ENCODE results near the gene SLC34A3.

DNA sequence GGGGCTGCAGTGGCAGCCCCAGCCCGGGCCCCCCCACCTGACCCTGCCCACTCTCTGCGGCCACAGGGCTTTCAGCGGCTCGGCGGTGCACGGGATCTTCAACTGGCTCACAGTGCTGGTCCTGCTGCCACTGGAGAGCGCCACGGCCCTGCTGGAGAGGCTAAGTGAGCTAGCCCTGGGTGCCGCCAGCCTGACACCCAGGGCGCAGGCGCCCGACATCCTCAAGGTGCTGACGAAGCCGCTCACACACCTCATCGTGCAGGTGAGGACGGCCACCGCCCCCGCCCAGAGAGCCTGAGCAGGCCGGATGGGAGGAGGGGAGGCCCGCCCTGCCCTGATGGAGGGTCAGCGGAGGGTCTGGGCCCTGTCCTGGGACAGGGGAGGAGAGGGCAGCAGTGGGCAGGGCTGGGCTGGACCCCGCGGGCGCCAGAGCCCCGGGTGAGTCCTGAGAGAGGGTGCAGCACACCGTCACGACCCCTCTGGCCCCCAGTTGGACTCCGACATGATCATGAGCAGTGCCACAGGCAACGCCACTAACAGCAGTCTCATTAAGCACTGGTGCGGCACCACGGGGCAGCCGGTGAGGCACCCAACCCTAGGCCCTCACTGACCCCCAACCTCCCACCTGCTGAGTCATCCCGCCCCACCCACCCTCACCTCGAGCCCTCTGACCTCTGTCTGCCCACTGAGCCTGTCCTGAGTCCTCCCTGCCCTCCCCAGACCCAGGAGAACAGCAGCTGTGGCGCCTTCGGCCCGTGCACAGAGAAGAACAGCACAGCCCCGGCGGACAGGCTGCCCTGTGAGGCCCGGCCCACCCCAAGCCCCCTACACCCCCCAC lies 2.7 kb downstream of the SLC34A3 start:
- TF ChIP-seq, protein P1, sequence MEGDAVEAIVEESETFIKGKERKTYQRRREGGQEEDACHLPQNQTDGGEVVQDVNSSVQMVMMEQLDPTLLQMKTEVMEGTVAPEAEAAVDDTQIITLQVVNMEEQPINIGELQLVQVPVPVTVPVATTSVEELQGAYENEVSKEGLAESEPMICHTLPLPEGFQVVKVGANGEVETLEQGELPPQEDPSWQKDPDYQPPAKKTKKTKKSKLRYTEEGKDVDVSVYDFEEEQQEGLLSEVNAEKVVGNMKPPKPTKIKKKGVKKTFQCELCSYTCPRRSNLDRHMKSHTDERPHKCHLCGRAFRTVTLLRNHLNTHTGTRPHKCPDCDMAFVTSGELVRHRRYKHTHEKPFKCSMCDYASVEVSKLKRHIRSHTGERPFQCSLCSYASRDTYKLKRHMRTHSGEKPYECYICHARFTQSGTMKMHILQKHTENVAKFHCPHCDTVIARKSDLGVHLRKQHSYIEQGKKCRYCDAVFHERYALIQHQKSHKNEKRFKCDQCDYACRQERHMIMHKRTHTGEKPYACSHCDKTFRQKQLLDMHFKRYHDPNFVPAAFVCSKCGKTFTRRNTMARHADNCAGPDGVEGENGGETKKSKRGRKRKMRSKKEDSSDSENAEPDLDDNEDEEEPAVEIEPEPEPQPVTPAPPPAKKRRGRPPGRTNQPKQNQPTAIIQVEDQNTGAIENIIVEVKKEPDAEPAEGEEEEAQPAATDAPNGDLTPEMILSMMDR (IDR thresholded peaks at IDR 0.05; ENCODE audit: extremely low read depth in 1 of 2, insufficient read depth in 1 of 2, low read depth in 1 of 2, low read length in 2 of 2), result no peak
- no peak for TF ChIP-seq EZH2 (IDR thresholded peaks at IDR 0.05; ENCODE audit: borderline replicate concordance, low read depth, low read length, severe bottlenecking)
- TF ChIP-seq POLR2A (IDR thresholded peaks at IDR 0.05; ENCODE audit: low read depth, low read length), result no peak
- no peak for TF ChIP-seq FOS (IDR thresholded peaks at IDR 0.05; ENCODE audit: borderline replicate concordance, insufficient read depth, low read length)
- no peak for TF ChIP-seq POLR2AphosphoS5 (IDR thresholded peaks at IDR 0.05; ENCODE audit: insufficient read depth, low read depth, low read length)
- TF ChIP-seq MYC (IDR thresholded peaks at IDR 0.05; ENCODE audit: low read depth, low read length), result no peak
- TF ChIP-seq JUN (IDR thresholded peaks at IDR 0.05; ENCODE audit: borderline replicate concordance, insufficient read depth, insufficient read length, low read depth), result no peak
